Measurements from ENCODE around the gene SF1.

The SF1 gene

GRCh38 chr11:64723117-64723906 lies 55.0 kb downstream of the SF1 start, which contains the start of gene NRXN2:
NRXN2 (minus strand) TSS chr11:64723197; CDS start chr11:64713699, 9,498 bp downstream.
- peak; percentile 72 to 88 for DNase-seq

GRCh38 chr11:64722141-64723065 lies 55.9 kb downstream of the SF1 start:
- DNase-seq: no peak

GRCh38 chr11:64721359-64721699 lies 57.0 kb downstream of the SF1 start:
- no peak for DNase-seq

- no peak for DNase-seq
Measured at GRCh38 chr11:64720640-64721358, 57.5 kb downstream of the SF1 start.

GRCh38 chr11:64720167-64720566 lies 58.2 kb downstream of the SF1 start:
- no peak for DNase-seq

GRCh38 chr11:64719406-64719805 lies 58.9 kb downstream of the SF1 start:
- no peak for DNase-seq

GRCh38 chr11:64718780-64719124 lies 59.6 kb downstream of the SF1 start:
- DNase-seq: no peak

- DNase-seq: no peak
Measured at GRCh38 chr11:64718084-64718779, 60.1 kb downstream of the SF1 start.

GRCh38 chr11:64717268-64717578 lies 61.1 kb downstream of the SF1 start:
- DNase-seq: no peak

GRCh38 chr11:64716473-64717267 lies 61.7 kb downstream of the SF1 start:
- DNase-seq: no peak

GRCh38 chr11:64715756-64716472 lies 62.4 kb downstream of the SF1 start:
- no peak for DNase-seq

GRCh38 chr11:64715110-64715509 lies 63.2 kb downstream of the SF1 start:
- no peak for DNase-seq

- DNase-seq: no peak
Measured at GRCh38 chr11:64714666-64715065, 63.7 kb downstream of the SF1 start.

Measured in cerebellar nuclear complex (tissue), 1 donor.